Measurements from ENCODE around the gene NOX3.
"Not testable (repeated sequence)": the region's sequence is repeated elsewhere in the genome, so short reads cannot be mapped to it uniquely, and the experiment has no call there.

- TF ChIP-seq CTCF (IDR thresholded peaks at IDR 0.05 in 8 of 11, conservative IDR thresholded peaks at IDR 0.05 in 3 of 11); POLR2A (IDR thresholded peaks at IDR 0.05): not testable (repeated sequence)
These were observed 91.6 kb downstream of the NOX3 start for GRCh38 chr6:155364021-155364420.
